K562 (cell line): ENCODE data around the gene DISC1. TPM values are rescaled to one million over a fixed set of nuclear protein-coding genes. Genes with fewer than 3 reads are reported as not detected.

Source experiments
- KAT7 ChIP-seq: sonication (generic); formaldehyde crosslinking; IDR thresholded peaks from 2 replicates; pipeline ENCODE4 v1.8.0; 2022; ENCODE audit warnings: missing genetic modification reagents, mild to moderate bottlenecking, borderline replicate concordance
- KDM2B ChIP-seq: fragments of 250-450 bp; sonication (Bioruptor Pico); IDR thresholded peaks from 2 replicates; pipeline ENCODE4 v1.8.0; 2021; ENCODE audit warnings: mild to moderate bottlenecking, moderate library complexity
- PBX2 ChIP-seq, 2 experiments: IDR thresholded peaks in 1 of 2; conservative IDR thresholded peaks in 1 of 2; 2 replicates each; pipeline ENCODE4 v1.6.1; 2016; ENCODE audit warnings: low read depth in 2 of 2, mild to moderate bottlenecking in 1 of 2, missing compliant biosample characterization in 1 of 2, missing genetic modification characterization in 1 of 2, moderate library complexity in 1 of 2
- SMAD4 ChIP-seq: fragments of 250-450 bp; sonication (Bioruptor Pico); conservative IDR thresholded peaks from 2 replicates; pipeline ENCODE4 v1.8.0; 2021; ENCODE audit warnings: inconsistent platforms, mild to moderate bottlenecking, moderate library complexity
- SMARCA4 ChIP-seq: fragments of 450-650 bp; IDR thresholded peaks from 2 replicates; pipeline ENCODE4 v1.6.1; 2016
- SRF ChIP-seq, 2 experiments: fragments of 250-450, 450-650 bp in 1 of 2; sonication (Bioruptor Pico) in 1 of 2; sonication (generic) in 1 of 2; formaldehyde crosslinking; IDR thresholded peaks; 2 replicates each; pipeline versions ENCODE4 v1.5.0 to v1.5.1; 2020 to 2022; ENCODE audit warnings: mild to moderate bottlenecking in 1 of 2, missing genetic modification reagents in 1 of 2
- STAT6 ChIP-seq: sonication (generic); formaldehyde crosslinking; IDR thresholded peaks from 2 replicates; pipeline ENCODE4 v1.8.1; 2023; ENCODE audit warnings: mild to moderate bottlenecking, missing genetic modification reagents
- TRIM25 ChIP-seq: fragments of 450-650 bp; IDR thresholded peaks from 2 replicates; pipeline ENCODE4 v1.7.0; 2016; ENCODE audit warnings: borderline replicate concordance
- polyA plus RNA-seq, 8 experiments: library from polyadenylated mRNA; depleted of rRNA in 4 of 8; stranded (reverse) in 5 of 8; unstranded in 3 of 8; fragments of >200 nt; fragmentation: Nextera tagmentation in 2 of 8; fragmentation: Illumina TruSeq in 1 of 8; extraction: Ambion mirVana in 2 of 8; extraction: Trizol in 1 of 8; gene quantifications; 2 replicates each; pipeline versions ENCODE4 v1.2.1 to v1.2.3, GENCODE V29; 2011 to 2014; ENCODE audit warnings: inconsistent platforms in 1 of 8, missing spikeins in 1 of 8
- total RNA-seq, 7 experiments: library from RNA; depleted of rRNA in 6 of 7; stranded (reverse); fragments of >200 nt in 6 of 7; fragmentation: Illumina TruSeq in 2 of 7; extraction: Trizol in 2 of 7; gene quantifications; 2 replicates each; pipeline versions ENCODE4 v1.2.1 to v1.2.3, GENCODE V29; 2011 to 2021; ENCODE audit warnings: low replicate concordance in 1 of 7

DISC1 gene
- total and polyA plus RNA-seq, 9 of the 15 experiments (the other 6 are each of a cell fraction or from before 2014, with no cell fraction given): 0.01 to 0.11 (median 0.08) TPM; not detected in 1

- no peak for TF ChIP-seq PBX2 (CRISPR knock-in tag; IDR thresholded peaks at IDR 0.05; ENCODE audit: low read depth)
- TF ChIP-seq PBX2 (tag; conservative IDR thresholded peaks at IDR 0.05; ENCODE audit: low read depth): no peak
- no peak for TF ChIP-seq STAT6
- TF ChIP-seq SMARCA4: no peak
- TF ChIP-seq SMAD4 (CRISPR knock-in tag): no peak
- TF ChIP-seq TRIM25: no peak
- TF ChIP-seq KAT7 (CRISPR knock-in tag): no peak
- no peak for TF ChIP-seq SRF (CRISPR knock-in tag; IDR thresholded peaks at IDR 0.05)
- TF ChIP-seq KDM2B (CRISPR knock-in tag): no peak
Measured at GRCh38 chr1:231632119-231632518, 5.5 kb downstream of the DISC1 start (continued).
